Common myeloid progenitor, CD34-positive (primary cell): Measurements from ENCODE around the gene PSMA6.

Source experiments
- CTCF ChIA-PET: fragments of 350-600 bp; sonication (Branson Sonifier 250); formaldehyde crosslinking; loops from one replicate; lab custom pipeline; 2021; ENCODE audit warnings: antibody characterized with exemption; lab: Charles Lee
- POLR2A ChIA-PET: fragments of 350-600 bp; sonication (Branson Sonifier 250); formaldehyde crosslinking; loops from one replicate; lab custom pipeline; 2021; ENCODE audit warnings: antibody characterized with exemption; lab: Charles Lee
- DNase-seq, 3 donors: peaks; one replicate each; pipeline versions ENCODE4 v3.0.0 to v3.0.0-alpha.2; 2013
- H3K27ac ChIP-seq, 2 experiments: 1 replicate in 1 of 2; 2 replicates in 1 of 2; pipeline ENCODE4 v1.7.0; 2013; ENCODE audit warnings: inconsistent platforms in 2 of 2, low read length in 2 of 2, mild to moderate bottlenecking in 2 of 2, low read depth in 1 of 2, moderate library complexity in 1 of 2; ENCODE audit not compliant: severe bottlenecking in 2 of 2, insufficient read depth in 1 of 2, poor library complexity in 1 of 2
- H3K27me3 ChIP-seq, 5 experiments: replicated peaks in 2 of 5; 1 replicate in 3 of 5; 2 replicates in 2 of 5; pipeline versions ENCODE4 v1.6.1 to v1.7.0; 2013; ENCODE audit warnings: low read length in 4 of 5, mild to moderate bottlenecking in 2 of 5, moderate library complexity in 2 of 5, inconsistent platforms in 1 of 5; ENCODE audit not compliant: insufficient read depth in 5 of 5, control insufficient read depth in 4 of 5
- H3K36me3 ChIP-seq, 4 experiments: 1 replicate in 2 of 4; 2 replicates in 2 of 4; pipeline versions ENCODE4 v1.6.1 to v1.7.0; 2013; ENCODE audit warnings: low read length in 3 of 4, control low read depth in 1 of 4, mild to moderate bottlenecking in 1 of 4; ENCODE audit not compliant: control insufficient read depth in 4 of 4, insufficient read depth in 4 of 4
- H3K4me1 ChIP-seq, 4 experiments: 1 replicate in 3 of 4; 2 replicates in 1 of 4; pipeline versions ENCODE4 v1.6.1 to v1.7.1; 2013; ENCODE audit warnings: low read length in 3 of 4, mild to moderate bottlenecking in 3 of 4, control low read depth in 1 of 4, inconsistent platforms in 1 of 4, moderate library complexity in 1 of 4; ENCODE audit not compliant: control insufficient read depth in 4 of 4, insufficient read depth in 4 of 4; ENCODE audit errors: control extremely low read depth in 1 of 4
- H3K4me3 ChIP-seq, 7 experiments: 1 replicate in 4 of 7; 2 replicates in 3 of 7; pipeline versions ENCODE4 v1.5.1 to v1.7.0; 2013; ENCODE audit warnings: mild to moderate bottlenecking in 7 of 7, low read length in 6 of 7, moderate library complexity in 6 of 7, inconsistent platforms in 2 of 7, low read depth in 2 of 7, control low read depth in 1 of 7; ENCODE audit not compliant: insufficient read depth in 4 of 7, control insufficient read depth in 1 of 7; ENCODE audit errors: extremely low read depth in 1 of 7
- H3K9me3 ChIP-seq, 5 experiments: 1 replicate in 4 of 5; 2 replicates in 1 of 5; pipeline versions ENCODE4 v1.6.1 to v1.7.1; 2013; ENCODE audit warnings: low read length in 4 of 5, mild to moderate bottlenecking in 2 of 5, inconsistent platforms in 1 of 5, low read depth in 1 of 5, moderate library complexity in 1 of 5; ENCODE audit not compliant: control insufficient read depth in 4 of 5, insufficient read depth in 2 of 5; ENCODE audit errors: control extremely low read depth in 1 of 5
- WGBS: methylation state at CpG from one replicate; pipeline ENCODE4 v1.1.5; 2013; ENCODE audit not compliant: insufficient coverage; 5-methylcytosine and 5-hydroxymethylcytosine counted together

PSMA6 gene

GRCh38 chr14:35279369-35279768, 12.8 kb upstream of the PSMA6 start:
- no peak overlapping the region for H3K27ac ChIP-seq
- peaks cover 2 to 18% (median 3%) of the 10 kb centered on the region in 4 experiments for H3K36me3 ChIP-seq
- POLR2A ChIA-PET = no interaction called here
- H3K9me3 ChIP-seq = no peaks in the 10 kb centered on the region
- no peak for DNase-seq
- WGBS = 94% methylated on average over 2 of the region's 3 CpGs
- peaks cover 11 to 34% (median 20%) of the 10 kb centered on the region in 4 experiments for H3K4me1 ChIP-seq
- CTCF ChIA-PET = interaction anchor here (0.6 to 5.1 kb wide), 5 partner anchors 17 to 138 kb away, joined by 3 to 27 read pairs (median 3); partner anchors contain the start of gene NFKBIA
- no peaks in the 10 kb centered on the region for H3K27me3 ChIP-seq
- no peak overlapping the region for H3K4me3 ChIP-seq

- CTCF ChIA-PET = interaction anchor here (1.0 to 5.1 kb wide), 2 partner anchors 10 to 19 kb away, joined by 4 to 27 read pairs; no protein-coding TSS in a partner anchor
Measured at GRCh38 chr14:35281341-35281740, 10.8 kb upstream of the PSMA6 start.

GRCh38 chr14:35284506-35284905, 7.7 kb upstream of the PSMA6 start:
- POLR2A ChIA-PET = interaction anchor here (1.2 to 2.8 kb wide), 2 partner anchors 82 to 119 kb away, joined by 3 to 27 read pairs; partner anchors contain the start of gene NFKBIA
- peak overlapping the region; percentile 28 to 89 for H3K27ac ChIP-seq
- DNase-seq = peak in 1 of 3 donors; percentile 26
- no peaks in the 10 kb centered on the region for H3K9me3 ChIP-seq
- peaks cover 46 to 84% (median 61%) of the 10 kb centered on the region in 4 experiments for H3K4me1 ChIP-seq
- H3K27me3 ChIP-seq = no peaks in the 10 kb centered on the region
- H3K4me3 ChIP-seq = peak overlapping the region in 1 of 7 experiments; percentile 7
- 92% methylated on average over 2 of the region's 2 CpGs for WGBS
- CTCF ChIA-PET = interaction anchor here (1.0 to 5.6 kb wide), 7 partner anchors 8 to 124 kb away, joined by 3 to 20 read pairs (median 7); partner anchors contain the start of genes NFKBIA and PSMA6
- H3K36me3 ChIP-seq = peaks cover 0 to 1% (median 0%) of the 10 kb centered on the region in 4 experiments

More at GRCh38 chr14:35281341-35281740, 10.8 kb upstream of the PSMA6 start:
- H3K27me3 ChIP-seq = no peaks in the 10 kb centered on the region
- no CpG with 5 or more reads among the region's 1 CpG for WGBS
- H3K27ac ChIP-seq = no peak overlapping the region
- peaks cover 0 to 4% (median 0%) of the 10 kb centered on the region in 4 experiments for H3K36me3 ChIP-seq
- POLR2A ChIA-PET = interaction anchor here (1.0 kb wide), 1 partner anchor 124 kb away, joined by 3 read pairs; the partner anchor contains the start of gene NFKBIA
- no peak overlapping the region for H3K4me3 ChIP-seq
- DNase-seq = no peak
- H3K4me1 ChIP-seq = peaks cover 23 to 54% (median 38%) of the 10 kb centered on the region in 4 experiments
- no peaks in the 10 kb centered on the region for H3K9me3 ChIP-seq

- WGBS = 36% methylated on average over 2 of the region's 5 CpGs
- no peaks in the 10 kb centered on the region for H3K27me3 ChIP-seq
- no peaks in the 10 kb centered on the region for H3K9me3 ChIP-seq
- CTCF ChIA-PET = interaction anchor here (0.7 to 5.6 kb wide), 14 partner anchors 9 to 124 kb away, joined by 3 to 25 read pairs (median 6); partner anchors contain the start of gene NFKBIA
- no peaks in the 10 kb centered on the region for H3K36me3 ChIP-seq
- H3K4me1 ChIP-seq = peaks cover 52 to 92% (median 68%) of the 10 kb centered on the region in 4 experiments
- POLR2A ChIA-PET = interaction anchor here (0.9 to 2.8 kb wide), 5 partner anchors 81 to 119 kb away, joined by 3 to 27 read pairs (median 3); partner anchors contain the start of gene NFKBIA
- H3K4me3 ChIP-seq = peak overlapping the region in 6 of 7 experiments; percentile 39 to 66 (median 53)
- peak overlapping the region; percentile 77 to 89 for H3K27ac ChIP-seq
- peak; percentile 78 to 90 (median 85) for DNase-seq
Measured at GRCh38 chr14:35285168-35286002, 6.8 kb upstream of the PSMA6 start.

- WGBS = 4% methylated on average over 7 of the region's 8 CpGs
- H3K9me3 ChIP-seq = no peaks in the 10 kb centered on the region
- DNase-seq = peak; percentile 40 to 83 (median 79)
- H3K4me3 ChIP-seq = peak overlapping the region in 6 of 7 experiments; percentile 39 to 66 (median 53)
- CTCF ChIA-PET = interaction anchor here (1.0 to 5.6 kb wide), 13 partner anchors 9 to 119 kb away, joined by 3 to 25 read pairs (median 5); partner anchors contain the start of gene NFKBIA
- H3K36me3 ChIP-seq = no peaks in the 10 kb centered on the region
- H3K27me3 ChIP-seq = no peaks in the 10 kb centered on the region
- H3K27ac ChIP-seq = peak overlapping the region; percentile 77 to 89
- H3K4me1 ChIP-seq = peaks cover 56 to 96% (median 74%) of the 10 kb centered on the region in 4 experiments
- POLR2A ChIA-PET = interaction anchor here (0.9 to 2.8 kb wide), 5 partner anchors 13 to 118 kb away, joined by 3 to 27 read pairs (median 4); partner anchors contain the start of gene NFKBIA
Measured at GRCh38 chr14:35286003-35286600, 6.1 kb upstream of the PSMA6 start.

GRCh38 chr14:35286707-35287106, 5.5 kb upstream of the PSMA6 start:
- Histone ChIP-seq H3K9me3 (no peaks in the 10 kb centered on the region), H3K27ac (peak overlapping the region; percentile 77 to 89), H3K4me1 (peaks cover 56 to 96% (median 77%) of the 10 kb centered on the region in 4 experiments), H3K4me3 (peak overlapping the region in 5 of 7 experiments; percentile 15 to 66 (median 54)), H3K36me3 (no peaks in the 10 kb centered on the region), H3K27me3 (no peaks in the 10 kb centered on the region)
- peak; percentile 31 to 89 (median 84) for DNase-seq
- CTCF ChIA-PET = interaction anchor here (0.8 to 5.6 kb wide), 16 partner anchors 8 to 122 kb away, joined by 3 to 25 read pairs (median 4); partner anchors contain the start of gene NFKBIA
- POLR2A ChIA-PET = interaction anchor here (0.9 to 2.8 kb wide), 5 partner anchors 13 to 117 kb away, joined by 3 to 27 read pairs (median 4); partner anchors contain the start of gene NFKBIA
- no CpG with 5 or more reads among the region's 1 CpG for WGBS
